ENCODE measurements around the gene ATG101.

The ATG101 gene

GRCh38 chr12:52070185-52070925 is 577 bp downstream of the ATG101 start:
- peaks cover 29% of the 10 kb centered on the region for H3K36me3 Mint-ChIP-seq (ENCODE audit: low read depth)
- H3K4me3 Mint-ChIP-seq: peak overlapping the region; percentile 98
- H3K4me1 Mint-ChIP-seq (ENCODE audit: low read depth): peaks cover 47% of the 10 kb centered on the region
- no peaks in the 10 kb centered on the region for H3K27me3 Mint-ChIP-seq (ENCODE audit: low read depth)
- H3K27ac Mint-ChIP-seq: peak overlapping the region; percentile 99
- no peak for DNase-seq (ENCODE audit: low spot score)
- H3K9me3 Mint-ChIP-seq: no peaks in the 10 kb centered on the region

- Mint-ChIP-seq H3K27ac (no peak overlapping the region), H3K4me3 (peak overlapping the region; percentile 24), H3K27me3 (ENCODE audit: low read depth) (no peaks in the 10 kb centered on the region), H3K9me3 (no peaks in the 10 kb centered on the region), H3K36me3 (ENCODE audit: low read depth) (peaks cover 45% of the 10 kb centered on the region), H3K4me1 (ENCODE audit: low read depth) (peaks cover 44% of the 10 kb centered on the region)
- no peak for DNase-seq (ENCODE audit: low spot score)
These were observed 4.0 kb downstream of the ATG101 start for GRCh38 chr12:52073531-52074381.

DNA sequence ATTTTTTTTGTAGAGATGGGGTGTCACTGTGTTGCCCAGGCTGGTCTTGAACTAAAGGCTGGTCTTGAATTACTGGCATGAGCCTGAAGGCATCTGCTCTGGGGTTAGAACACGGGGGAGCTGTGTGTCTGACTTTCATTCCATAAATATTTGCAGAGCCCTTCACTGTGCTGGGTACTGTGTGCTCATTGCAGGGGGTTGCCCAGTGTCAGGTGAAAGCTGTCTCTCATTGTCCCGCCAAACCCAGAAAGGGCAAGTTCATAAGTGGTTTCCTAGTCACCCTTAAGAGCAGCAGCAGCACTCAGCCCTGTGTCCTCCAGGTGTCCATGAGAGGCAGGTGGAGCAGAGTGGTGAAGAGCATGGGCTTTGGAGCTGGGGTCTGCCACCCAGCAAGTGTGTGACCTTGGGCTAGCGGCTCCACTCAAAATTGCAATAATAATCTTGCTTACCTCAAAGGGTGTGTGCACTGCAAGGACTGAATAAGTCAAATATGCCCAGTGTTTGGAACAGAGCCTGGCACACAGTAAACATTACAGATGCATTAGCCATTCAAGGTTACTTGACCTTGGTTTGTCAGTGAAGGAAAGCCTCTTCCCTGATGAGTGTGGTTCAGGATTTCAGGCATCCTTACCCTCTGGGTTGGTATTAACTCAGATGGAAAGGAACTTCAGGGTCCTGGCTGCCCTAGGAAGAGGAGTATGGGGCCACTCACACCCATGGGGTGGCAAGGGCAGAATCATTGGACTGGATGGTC is 5.4 kb downstream of the ATG101 start:
- no peak overlapping the region for H3K27ac Mint-ChIP-seq
- peaks cover 47% of the 10 kb centered on the region for H3K36me3 Mint-ChIP-seq (ENCODE audit: low read depth)
- H3K4me3 Mint-ChIP-seq: no peak overlapping the region
- H3K9me3 Mint-ChIP-seq: no peaks in the 10 kb centered on the region
- peaks cover 36% of the 10 kb centered on the region for H3K4me1 Mint-ChIP-seq (ENCODE audit: low read depth)
- DNase-seq (ENCODE audit: low spot score): no peak
- no peaks in the 10 kb centered on the region for H3K27me3 Mint-ChIP-seq (ENCODE audit: low read depth)

- H3K36me3 Mint-ChIP-seq (ENCODE audit: low read depth): peaks cover 39% of the 10 kb centered on the region
- peaks cover 24% of the 10 kb centered on the region for H3K4me1 Mint-ChIP-seq (ENCODE audit: low read depth)
- no peaks in the 10 kb centered on the region for H3K9me3 Mint-ChIP-seq
- DNase-seq (ENCODE audit: low spot score): no peak
- no peaks in the 10 kb centered on the region for H3K27me3 Mint-ChIP-seq (ENCODE audit: low read depth)
- no peak overlapping the region for H3K27ac Mint-ChIP-seq
- no peak overlapping the region for H3K4me3 Mint-ChIP-seq
These were observed 7.0 kb downstream of the ATG101 start for GRCh38 chr12:52076811-52077210.

DNA sequence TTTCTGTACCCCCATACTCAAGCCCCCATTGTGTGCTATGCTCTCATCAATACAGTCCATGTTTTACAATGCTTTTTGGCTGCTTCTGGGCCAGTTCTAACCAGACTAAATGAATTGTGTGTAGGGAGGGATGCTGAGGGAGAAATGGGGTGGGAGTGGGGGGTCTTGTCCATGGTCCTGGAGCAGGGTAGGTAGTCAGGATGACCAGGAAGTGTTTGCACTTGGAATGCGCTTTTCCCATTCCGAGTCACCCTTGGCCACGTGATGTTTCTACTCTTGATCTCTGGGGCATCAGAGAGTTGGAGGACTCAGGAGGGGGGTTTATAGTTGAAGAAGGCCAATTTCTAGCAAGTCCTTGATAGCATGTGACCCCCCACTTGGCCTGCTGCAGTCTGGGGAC is 8.5 kb downstream of the ATG101 start:
- DNase-seq (ENCODE audit: low spot score): no peak
- Mint-ChIP-seq H3K27ac (no peak overlapping the region), H3K4me3 (no peak overlapping the region), H3K4me1 (ENCODE audit: low read depth) (peaks cover 14% of the 10 kb centered on the region), H3K9me3 (no peaks in the 10 kb centered on the region), H3K27me3 (ENCODE audit: low read depth) (no peaks in the 10 kb centered on the region), H3K36me3 (ENCODE audit: low read depth) (peaks cover 35% of the 10 kb centered on the region)

DNA sequence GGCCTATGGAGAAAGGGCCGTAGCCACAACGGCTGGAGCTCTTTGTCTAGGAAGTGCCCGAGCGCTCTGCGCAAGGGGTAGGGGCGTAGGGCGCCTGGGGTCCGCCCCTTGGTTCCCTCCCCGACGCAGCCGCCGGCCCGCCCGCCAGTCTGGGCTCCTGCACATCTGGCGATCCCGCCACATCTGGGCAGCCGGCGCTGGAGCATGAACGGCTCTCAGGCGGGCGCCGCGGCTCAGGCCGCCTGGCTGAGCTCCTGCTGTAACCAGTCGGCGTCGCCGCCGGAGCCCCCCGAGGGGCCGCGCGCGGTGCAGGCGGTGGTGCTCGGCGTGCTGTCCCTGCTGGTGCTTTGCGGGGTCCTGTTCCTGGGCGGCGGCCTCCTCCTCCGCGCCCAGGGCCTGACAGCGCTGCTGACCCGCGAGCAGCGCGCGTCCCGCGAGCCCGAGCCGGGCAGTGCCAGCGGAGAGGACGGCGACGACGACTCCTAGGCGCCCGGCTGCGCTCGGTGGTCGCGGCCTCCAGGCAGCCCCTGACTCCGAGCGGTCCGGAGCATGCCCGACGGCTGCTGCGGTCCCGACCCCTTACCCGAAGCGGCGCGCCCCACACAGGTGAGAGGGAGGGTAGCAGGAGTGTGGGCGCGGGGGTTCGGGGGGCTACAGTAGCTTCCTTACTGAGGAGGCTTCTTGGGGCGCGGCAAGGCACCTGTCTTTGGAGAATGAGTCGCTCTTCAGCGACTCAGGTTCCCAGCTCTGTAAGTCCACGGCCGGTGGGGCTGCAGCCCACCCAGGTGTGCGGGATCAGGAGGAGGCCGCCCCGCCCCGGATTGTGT is 10.0 kb downstream of the ATG101 start, which contains the start of gene SMIM41:
TSS of gene SMIM41 (plus strand) at position 129 of the 827 bp plus-strand sequence. CDS start at position 205, 76 bp downstream.
- Mint-ChIP-seq H3K27ac (no peak within 1 kb of the TSS), H3K36me3 (ENCODE audit: low read depth) (peaks cover 22% of the 10 kb centered on the region)

DNA sequence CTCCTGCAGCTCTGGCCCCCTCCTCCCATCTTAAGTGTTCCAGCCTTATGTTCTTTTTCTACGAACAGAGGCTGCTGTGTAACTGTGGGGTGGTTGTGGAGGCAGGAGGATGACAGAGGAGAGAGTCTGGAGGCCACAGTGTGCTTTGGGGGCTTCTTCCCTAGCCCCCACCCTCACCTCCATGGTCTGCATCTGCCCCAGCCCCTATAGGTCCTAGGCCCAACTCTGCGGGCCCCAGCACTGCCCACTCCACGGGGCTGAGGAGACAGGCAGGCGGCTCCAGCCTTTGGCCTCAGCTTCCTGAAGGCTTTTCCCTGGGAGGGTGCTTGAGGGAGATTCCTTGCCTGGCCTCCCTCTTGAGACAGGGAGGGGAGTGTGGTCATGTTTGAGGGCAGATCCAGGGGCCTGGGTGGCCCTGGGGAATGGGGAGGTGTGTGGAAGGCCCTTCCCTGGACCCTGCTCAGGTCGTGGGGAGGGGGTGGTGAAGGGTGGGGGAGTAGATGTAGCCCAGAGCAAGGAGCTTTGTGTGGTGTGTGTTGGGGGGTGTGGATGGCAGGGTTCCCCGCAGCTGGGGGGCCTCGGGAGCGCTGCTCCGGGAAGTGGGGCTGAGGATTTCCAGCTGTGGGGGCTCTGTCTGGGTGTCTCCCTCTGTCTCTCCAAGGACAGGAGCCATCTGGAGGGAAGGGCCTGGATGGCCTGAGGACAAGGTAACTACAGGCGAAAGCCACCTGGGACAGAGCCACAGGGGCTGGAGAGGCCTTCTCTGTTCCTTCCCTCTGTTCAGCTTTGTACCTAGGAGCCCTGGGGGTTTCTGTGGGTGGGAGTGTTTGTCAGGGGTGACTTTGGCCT is 10.8 kb downstream of the ATG101 start:
- H3K36me3 Mint-ChIP-seq (ENCODE audit: low read depth): peaks cover 17% of the 10 kb centered on the region
- H3K4me1 Mint-ChIP-seq (ENCODE audit: low read depth): peaks cover 5% of the 10 kb centered on the region
- H3K27ac Mint-ChIP-seq: no peak overlapping the region
- H3K9me3 Mint-ChIP-seq: no peaks in the 10 kb centered on the region
- no peaks in the 10 kb centered on the region for H3K27me3 Mint-ChIP-seq (ENCODE audit: low read depth)
- DNase-seq (ENCODE audit: low spot score): no peak
- no peak overlapping the region for H3K4me3 Mint-ChIP-seq

More for the DNA sequence above, 10.0 kb downstream of the ATG101 start, which contains the start of gene SMIM41:
- no peak for DNase-seq (ENCODE audit: low spot score)
- Mint-ChIP-seq H3K4me1 (ENCODE audit: low read depth) (peaks cover 5% of the 10 kb centered on the region), H3K4me3 (no peak within 1 kb of the TSS), H3K27me3 (ENCODE audit: low read depth) (no peaks in the 10 kb centered on the region), H3K9me3 (no peaks in the 10 kb centered on the region)

DNA sequence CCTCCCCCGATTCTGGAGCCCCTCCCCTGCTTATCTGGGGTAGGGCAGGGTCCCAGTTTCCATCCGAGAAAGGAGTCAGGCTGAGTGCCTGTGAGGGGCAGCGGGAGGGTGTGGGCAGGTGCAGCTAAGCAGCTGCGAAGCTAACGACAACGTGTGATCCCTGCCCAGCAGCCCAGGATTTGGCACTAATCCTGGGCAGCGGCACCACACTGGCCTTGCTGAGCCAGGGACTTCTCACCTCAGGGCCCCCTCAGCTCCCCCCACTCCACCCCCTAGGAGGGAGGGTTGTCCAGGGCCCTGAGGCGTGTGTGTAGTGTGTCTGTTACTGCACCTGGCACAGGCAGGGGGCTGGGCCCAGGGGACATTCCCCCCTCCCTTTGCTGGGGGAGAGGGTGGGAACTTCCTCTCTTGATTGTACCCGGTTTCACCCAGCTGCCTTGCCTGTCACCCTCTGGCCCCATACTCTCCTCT is 11.5 kb downstream of the ATG101 start:
- peaks cover 16% of the 10 kb centered on the region for H3K36me3 Mint-ChIP-seq (ENCODE audit: low read depth)
- peaks cover 5% of the 10 kb centered on the region for H3K4me1 Mint-ChIP-seq (ENCODE audit: low read depth)
- no peak overlapping the region for H3K4me3 Mint-ChIP-seq
- no peak overlapping the region for H3K27ac Mint-ChIP-seq
- no peaks in the 10 kb centered on the region for H3K27me3 Mint-ChIP-seq (ENCODE audit: low read depth)
- DNase-seq (ENCODE audit: low spot score): no peak
- H3K9me3 Mint-ChIP-seq: no peaks in the 10 kb centered on the region

DNA sequence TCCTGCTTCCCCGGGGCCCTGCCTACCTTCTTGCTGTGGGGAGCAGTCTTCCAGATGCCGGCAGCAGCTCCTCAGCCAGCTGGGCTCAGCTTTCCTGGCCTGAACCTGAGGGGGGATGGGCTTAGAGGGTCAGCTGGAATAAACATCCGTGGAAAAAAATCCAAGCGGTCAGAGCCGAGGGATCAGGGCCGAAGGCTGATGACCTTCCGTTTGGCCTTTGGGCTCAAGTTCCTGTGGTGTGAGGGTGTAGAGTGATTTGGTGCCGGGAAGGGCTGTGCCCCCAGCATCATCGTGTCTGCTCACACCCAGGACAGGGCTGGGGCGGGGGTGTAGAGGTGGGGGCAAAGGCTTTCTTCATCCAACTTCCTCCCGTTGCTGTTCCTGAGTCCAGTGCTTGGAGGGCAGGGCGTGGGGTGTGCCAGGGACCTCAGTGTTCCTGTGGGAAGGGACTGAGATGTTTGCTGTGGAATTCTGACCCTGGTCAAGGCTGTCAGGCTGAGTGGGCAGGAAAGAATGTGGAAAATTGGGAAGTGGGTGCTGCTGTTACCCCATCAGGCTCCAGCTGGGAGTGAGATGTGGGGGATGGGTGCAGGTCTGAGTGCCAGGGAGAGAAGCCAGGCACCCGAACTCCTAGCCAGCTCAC is 12.4 kb downstream of the ATG101 start:
- Mint-ChIP-seq H3K4me1 (ENCODE audit: low read depth) (peaks cover 5% of the 10 kb centered on the region), H3K27ac (no peak overlapping the region), H3K27me3 (ENCODE audit: low read depth) (peaks cover 1% of the 10 kb centered on the region), H3K36me3 (ENCODE audit: low read depth) (peaks cover 10% of the 10 kb centered on the region), H3K4me3 (no peak overlapping the region), H3K9me3 (no peaks in the 10 kb centered on the region)
- no peak for DNase-seq (ENCODE audit: low spot score)

GRCh38 chr12:52082669-52082987 is 12.8 kb downstream of the ATG101 start:
- no peak for DNase-seq (ENCODE audit: low spot score)
- H3K27ac Mint-ChIP-seq: no peak overlapping the region
- peaks cover 2% of the 10 kb centered on the region for H3K27me3 Mint-ChIP-seq (ENCODE audit: low read depth)
- peaks cover 9% of the 10 kb centered on the region for H3K36me3 Mint-ChIP-seq (ENCODE audit: low read depth)
- H3K9me3 Mint-ChIP-seq: no peaks in the 10 kb centered on the region
- no peak overlapping the region for H3K4me3 Mint-ChIP-seq
- H3K4me1 Mint-ChIP-seq (ENCODE audit: low read depth): peaks cover 5% of the 10 kb centered on the region

DNA sequence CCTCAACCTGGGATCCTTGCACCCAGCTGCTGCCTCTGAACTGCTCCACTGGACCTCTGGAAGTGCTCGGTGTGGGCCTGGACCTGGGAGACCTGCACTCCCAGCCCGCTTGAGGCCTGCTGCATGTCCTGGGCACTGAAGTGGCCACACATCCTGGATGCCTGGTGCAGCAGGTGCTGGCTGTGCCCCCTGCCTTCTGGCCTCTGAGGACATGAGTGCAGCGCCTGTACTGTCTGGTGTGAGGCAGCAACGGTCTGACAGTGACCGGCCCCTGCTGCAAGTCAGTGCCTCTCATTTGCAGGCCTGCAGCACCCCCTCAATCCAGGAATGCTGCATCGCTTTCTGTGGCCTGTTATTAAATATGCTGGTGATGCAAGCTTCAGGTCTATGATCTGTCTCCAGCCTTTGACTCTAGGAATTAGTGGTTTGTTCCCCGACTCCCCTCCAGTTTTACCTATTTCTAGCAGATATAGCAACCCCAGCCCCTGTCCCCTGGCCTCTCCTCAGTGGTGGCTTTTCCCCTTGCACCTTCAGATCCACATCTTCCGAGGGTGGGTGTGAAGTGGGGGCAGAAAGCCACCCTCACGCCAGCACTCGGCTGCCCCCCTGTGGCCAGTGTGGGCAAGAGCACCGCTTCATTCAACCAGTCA is 13.3 kb downstream of the ATG101 start:
- DNase-seq (ENCODE audit: low spot score): peak; percentile 49
- Mint-ChIP-seq H3K4me1 (ENCODE audit: low read depth) (peaks cover 4% of the 10 kb centered on the region), H3K9me3 (no peaks in the 10 kb centered on the region), H3K36me3 (ENCODE audit: low read depth) (peaks cover 4% of the 10 kb centered on the region), H3K4me3 (no peak overlapping the region), H3K27ac (no peak overlapping the region), H3K27me3 (ENCODE audit: low read depth) (peaks cover 2% of the 10 kb centered on the region)

DNA sequence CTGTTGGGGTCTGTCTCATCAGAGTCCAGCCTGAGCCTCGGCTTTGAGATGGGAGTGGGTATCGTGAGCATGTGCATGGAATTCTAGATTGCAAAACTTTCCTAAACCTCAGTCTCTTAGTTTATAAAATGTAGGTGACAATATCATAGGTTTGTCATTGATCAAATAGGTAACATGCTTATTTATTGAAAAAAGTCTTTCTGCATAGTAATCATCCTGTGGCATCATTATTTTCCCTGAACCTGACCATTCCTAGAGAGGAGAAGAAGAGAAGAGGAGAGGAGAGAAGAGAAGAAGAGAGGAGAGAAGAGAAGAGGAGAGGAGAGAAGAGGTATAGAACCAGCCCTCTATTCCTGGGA is 13.8 kb downstream of the ATG101 start:
- Mint-ChIP-seq H3K9me3 (no peaks in the 10 kb centered on the region), H3K4me3 (no peak overlapping the region), H3K27me3 (ENCODE audit: low read depth) (peaks cover 6% of the 10 kb centered on the region), H3K27ac (no peak overlapping the region), H3K4me1 (ENCODE audit: low read depth) (peaks cover 4% of the 10 kb centered on the region), H3K36me3 (ENCODE audit: low read depth) (peaks cover 3% of the 10 kb centered on the region)
- DNase-seq (ENCODE audit: low spot score): no peak
